Uterus (tissue), 2 donors: Measurements from ENCODE around the gene GP5.

Source experiments
- POLR2A ChIP-seq, 2 donors: fragments of 450-650 bp; IDR thresholded peaks; one replicate each; pipeline ENCODE4 v1.6.1; 2016; ENCODE audit warnings: antibody characterized with exemption in 2 of 2, mild to moderate bottlenecking in 1 of 2, moderate library complexity in 1 of 2
- TF ChIP-seq, protein P1 (sequence below), 4 experiments: fragments of 200-600 bp in 2 of 4; fragments of 450-650 bp in 2 of 4; sonication (generic) in 2 of 4; IDR thresholded peaks; one replicate each; pipeline ENCODE4 v1.5.1; 2016 to 2019; ENCODE audit warnings: antibody characterized with exemption in 4 of 4, mild to moderate bottlenecking in 2 of 4, moderate library complexity in 1 of 4

DNA sequence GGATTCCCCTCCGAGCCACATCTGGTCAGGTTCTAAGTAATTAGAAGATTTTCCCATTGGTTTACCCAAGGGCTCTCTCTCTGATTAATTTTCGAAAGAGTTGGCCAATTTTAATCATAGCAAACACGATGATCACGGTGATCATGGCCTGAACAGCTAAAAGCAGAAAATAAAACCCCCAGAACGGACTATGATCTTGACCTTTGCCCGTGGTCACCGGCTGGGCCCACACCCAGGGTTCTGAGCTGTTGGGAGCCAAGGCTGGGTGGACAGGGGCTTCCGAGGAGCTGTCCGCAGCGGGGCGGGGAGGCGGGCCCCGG, 2.6 kb downstream of the GP5 start:
- TF ChIP-seq, protein P1, sequence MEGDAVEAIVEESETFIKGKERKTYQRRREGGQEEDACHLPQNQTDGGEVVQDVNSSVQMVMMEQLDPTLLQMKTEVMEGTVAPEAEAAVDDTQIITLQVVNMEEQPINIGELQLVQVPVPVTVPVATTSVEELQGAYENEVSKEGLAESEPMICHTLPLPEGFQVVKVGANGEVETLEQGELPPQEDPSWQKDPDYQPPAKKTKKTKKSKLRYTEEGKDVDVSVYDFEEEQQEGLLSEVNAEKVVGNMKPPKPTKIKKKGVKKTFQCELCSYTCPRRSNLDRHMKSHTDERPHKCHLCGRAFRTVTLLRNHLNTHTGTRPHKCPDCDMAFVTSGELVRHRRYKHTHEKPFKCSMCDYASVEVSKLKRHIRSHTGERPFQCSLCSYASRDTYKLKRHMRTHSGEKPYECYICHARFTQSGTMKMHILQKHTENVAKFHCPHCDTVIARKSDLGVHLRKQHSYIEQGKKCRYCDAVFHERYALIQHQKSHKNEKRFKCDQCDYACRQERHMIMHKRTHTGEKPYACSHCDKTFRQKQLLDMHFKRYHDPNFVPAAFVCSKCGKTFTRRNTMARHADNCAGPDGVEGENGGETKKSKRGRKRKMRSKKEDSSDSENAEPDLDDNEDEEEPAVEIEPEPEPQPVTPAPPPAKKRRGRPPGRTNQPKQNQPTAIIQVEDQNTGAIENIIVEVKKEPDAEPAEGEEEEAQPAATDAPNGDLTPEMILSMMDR (IDR thresholded peaks at IDR 0.05) = no peak
- TF ChIP-seq POLR2A (IDR thresholded peaks at IDR 0.05) = no peak
